Activated naive CD8-positive, alpha-beta T cell treated with anti-CD3 and anti-CD28 coated beads for 36 hours (primary cell): ENCODE measurements around the gene GPR152. TPM values are rescaled to one million over a fixed set of nuclear protein-coding genes. Genes with fewer than 3 reads are reported as not detected.
"Not testable (repeated sequence)": the region's sequence is repeated elsewhere in the genome, so short reads cannot be mapped to it uniquely, and the experiment has no call there.

Source experiments
- DNase-seq: peaks from one replicate; pipeline ENCODE4 v3.0.0; 2021
- H3K27ac Mint-ChIP-seq: one replicate; pipeline ENCODE4 v1.8.0; 2022; ENCODE audit warnings: mild to moderate bottlenecking, moderate library complexity, mixed read lengths
- H3K27me3 Mint-ChIP-seq: one replicate; pipeline ENCODE4 v1.8.0; 2022; ENCODE audit warnings: mild to moderate bottlenecking, mixed read lengths
- H3K36me3 Mint-ChIP-seq: one replicate; pipeline ENCODE4 v1.8.0; 2021; ENCODE audit warnings: mild to moderate bottlenecking, mixed read lengths
- H3K4me1 Mint-ChIP-seq: one replicate; pipeline ENCODE4 v1.8.0; 2021; ENCODE audit warnings: mixed read lengths
- H3K4me3 Mint-ChIP-seq: one replicate; pipeline ENCODE4 v1.8.0; 2022; ENCODE audit warnings: mild to moderate bottlenecking, moderate library complexity, mixed read lengths
- H3K9me3 Mint-ChIP-seq: one replicate; pipeline ENCODE4 v1.8.0; 2022; ENCODE audit warnings: mixed read lengths
- total RNA-seq, 2 experiments: library from RNA; stranded (reverse); gene quantifications; one replicate each; pipeline ENCODE4 v1.2.3, GENCODE V29; 2021

GPR152 gene
- total RNA-seq, 2 experiments from 2014 or later = not detected

GRCh38 chr11:67432655-67433349 lies 19.7 kb downstream of the GPR152 start:
- Mint-ChIP-seq H3K9me3 (no peaks in the 10 kb centered on the region), H3K4me3 (peak overlapping the region; percentile 32), H3K36me3 (peaks cover 29% of the 10 kb centered on the region), H3K27ac (peak overlapping the region; percentile 87), H3K4me1 (peaks cover 32% of the 10 kb centered on the region), H3K27me3 (peaks cover 3% of the 10 kb centered on the region)
- DNase-seq = no peak

DNA sequence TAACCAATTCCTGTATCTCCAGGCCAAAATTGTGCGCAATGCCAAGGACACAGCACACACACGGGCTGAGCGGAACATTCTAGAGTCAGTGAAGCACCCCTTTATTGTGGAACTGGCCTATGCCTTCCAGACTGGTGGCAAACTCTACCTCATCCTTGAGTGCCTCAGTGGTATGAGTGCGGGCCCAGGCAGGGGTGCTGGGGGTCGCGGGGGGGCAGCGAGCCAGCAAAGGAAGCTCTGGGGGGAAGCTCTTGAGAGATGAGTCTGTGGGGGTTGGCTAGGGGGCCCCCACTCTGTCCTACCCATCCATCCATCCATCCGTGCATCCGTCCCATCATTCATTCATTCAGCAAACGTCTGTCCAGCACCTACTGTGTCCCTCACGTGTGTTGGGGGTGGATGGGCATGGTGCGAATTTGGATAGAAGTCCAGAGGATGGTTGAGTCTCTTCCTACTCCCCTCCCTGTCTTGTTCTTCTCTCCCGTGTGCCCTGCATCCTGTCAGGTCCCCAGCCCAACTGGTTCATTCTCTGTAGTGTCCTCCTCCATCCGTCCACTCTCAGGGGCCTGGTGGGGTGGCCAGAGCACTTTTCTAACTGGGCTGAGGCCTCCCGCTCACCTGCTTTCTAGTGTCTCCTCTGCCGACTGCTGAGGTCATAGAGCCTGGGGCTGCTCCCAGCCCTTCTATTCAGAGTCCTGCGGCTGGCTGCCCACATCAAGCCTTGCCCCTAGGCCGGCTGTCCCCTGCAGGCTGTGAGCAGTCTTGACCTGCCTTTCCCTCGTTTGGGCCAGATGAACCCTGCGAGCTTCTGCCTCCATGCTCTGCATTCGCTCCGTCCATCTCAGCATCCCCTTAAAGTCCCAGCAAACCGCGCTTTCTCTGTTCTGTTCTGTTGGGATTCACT lies 20.9 kb downstream of the GPR152 start:
- no peak for DNase-seq
- no peaks in the 10 kb centered on the region for H3K9me3 Mint-ChIP-seq
- H3K27me3 Mint-ChIP-seq = peaks cover 3% of the 10 kb centered on the region
- H3K36me3 Mint-ChIP-seq = peaks cover 20% of the 10 kb centered on the region
- peaks cover 39% of the 10 kb centered on the region for H3K4me1 Mint-ChIP-seq
- H3K27ac Mint-ChIP-seq = peak overlapping the region; percentile 87
- H3K4me3 Mint-ChIP-seq = no peak overlapping the region

GRCh38 chr11:67429722-67430121 lies 22.8 kb downstream of the GPR152 start:
- Mint-ChIP-seq H3K4me1 (peaks cover 32% of the 10 kb centered on the region), H3K4me3 (peak overlapping the region; percentile 96), H3K27ac (no peak overlapping the region), H3K36me3 (peaks cover 9% of the 10 kb centered on the region), H3K9me3 (no peaks in the 10 kb centered on the region), H3K27me3 (peaks cover 3% of the 10 kb centered on the region)
- no peak for DNase-seq

DNA sequence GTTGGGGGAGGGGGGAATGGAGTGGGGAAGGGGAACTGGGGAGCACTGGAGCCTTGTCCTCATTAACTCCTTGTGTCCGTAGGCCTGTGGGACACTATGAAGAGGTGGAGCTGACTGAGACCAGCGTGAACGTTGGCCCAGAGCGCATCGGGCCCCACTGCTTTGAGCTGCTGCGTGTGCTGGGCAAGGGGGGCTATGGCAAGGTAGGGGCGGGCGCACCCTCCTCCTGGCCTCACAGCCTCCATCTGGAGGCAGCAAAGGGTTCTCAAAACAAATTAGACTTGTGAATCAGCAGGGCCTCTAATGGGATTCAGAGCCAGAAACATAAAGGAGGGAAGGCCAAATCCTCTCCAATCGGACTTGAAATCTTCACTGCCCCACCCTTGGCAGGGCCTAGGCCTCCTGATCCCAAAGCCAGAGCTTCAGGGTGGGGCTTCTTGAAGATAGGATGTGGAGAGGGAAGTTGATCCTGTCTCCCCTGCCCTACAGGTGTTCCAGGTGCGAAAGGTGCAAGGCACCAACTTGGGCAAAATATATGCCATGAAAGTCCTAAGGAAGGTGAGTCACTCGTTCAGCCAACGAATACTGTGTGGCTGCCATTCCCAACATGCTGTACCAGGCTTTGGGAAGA lies 23.4 kb downstream of the GPR152 start:
- Mint-ChIP-seq H3K27me3 (peaks cover 3% of the 10 kb centered on the region), H3K36me3 (peaks cover 9% of the 10 kb centered on the region), H3K4me1 (peaks cover 30% of the 10 kb centered on the region), H3K4me3 (peak overlapping the region; percentile 96), H3K27ac (peak overlapping the region; percentile 97), H3K9me3 (no peaks in the 10 kb centered on the region)
- DNase-seq = no peak

GRCh38 chr11:67428052-67429001 lies 24.2 kb downstream of the GPR152 start, which contains the start of gene RPS6KB2:
Gene RPS6KB2, plus strand, starts transcription at chr11:67428494. Its CDS starts 52 bp downstream, at chr11:67428546.
- Mint-ChIP-seq H3K27me3 (peaks cover 3% of the 10 kb centered on the region), H3K9me3 (no peaks in the 10 kb centered on the region), H3K27ac (peak within 1 kb of the TSS; percentile 97), H3K4me1 (peaks cover 26% of the 10 kb centered on the region), H3K4me3 (peak within 1 kb of the TSS; percentile 96), H3K36me3 (peaks cover 6% of the 10 kb centered on the region)
- peak; percentile 97 for DNase-seq

GRCh38 chr11:67427364-67427859 lies 25.1 kb downstream of the GPR152 start:
- not testable (repeated sequence) for DNase-seq, H3K27me3 Mint-ChIP-seq, H3K36me3 Mint-ChIP-seq, H3K9me3 Mint-ChIP-seq
- Mint-ChIP-seq H3K4me3 (peak overlapping the region; percentile 96), H3K27ac (peak overlapping the region; percentile 97), H3K4me1 (peaks cover 23% of the 10 kb centered on the region)

GRCh38 chr11:67423891-67424613 lies 28.5 kb downstream of the GPR152 start:
- peak overlapping the region; percentile 52 for H3K27ac Mint-ChIP-seq
- no peak overlapping the region for H3K4me3 Mint-ChIP-seq
- no peak for DNase-seq
- peaks cover 3% of the 10 kb centered on the region for H3K27me3 Mint-ChIP-seq
- H3K9me3 Mint-ChIP-seq = no peaks in the 10 kb centered on the region
- peaks cover 8% of the 10 kb centered on the region for H3K36me3 Mint-ChIP-seq
- peaks cover 25% of the 10 kb centered on the region for H3K4me1 Mint-ChIP-seq

DNA sequence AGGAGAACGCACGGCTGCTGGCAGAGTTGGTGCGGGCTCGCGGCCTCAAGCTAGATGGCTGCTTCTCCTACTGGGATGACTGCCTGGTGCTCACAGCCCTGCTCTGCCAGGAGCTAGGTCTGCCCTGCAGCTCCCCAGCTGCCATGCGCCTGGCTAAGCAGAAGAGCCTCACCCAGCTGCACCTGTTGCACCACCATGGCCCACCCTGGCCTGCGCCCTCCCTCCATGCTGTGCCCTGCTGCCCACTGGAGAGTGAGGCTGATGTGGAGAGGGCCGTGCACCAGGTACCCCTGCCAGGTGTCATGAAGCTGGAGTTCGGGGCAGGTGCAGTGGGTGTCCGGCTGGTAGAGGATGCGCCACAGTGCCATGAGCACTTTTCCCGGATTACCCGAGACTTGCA lies 29.1 kb downstream of the GPR152 start:
- no peak overlapping the region for H3K27ac Mint-ChIP-seq
- H3K9me3 Mint-ChIP-seq = no peaks in the 10 kb centered on the region
- peaks cover 28% of the 10 kb centered on the region for H3K4me1 Mint-ChIP-seq
- no peaks in the 10 kb centered on the region for H3K27me3 Mint-ChIP-seq
- DNase-seq = no peak
- peaks cover 5% of the 10 kb centered on the region for H3K36me3 Mint-ChIP-seq
- H3K4me3 Mint-ChIP-seq = no peak overlapping the region

- H3K9me3 Mint-ChIP-seq = no peaks in the 10 kb centered on the region
- H3K27ac Mint-ChIP-seq = no peak overlapping the region
- DNase-seq = no peak
- H3K27me3 Mint-ChIP-seq = no peaks in the 10 kb centered on the region
- peaks cover 5% of the 10 kb centered on the region for H3K36me3 Mint-ChIP-seq
- no peak overlapping the region for H3K4me3 Mint-ChIP-seq
- peaks cover 32% of the 10 kb centered on the region for H3K4me1 Mint-ChIP-seq
These were observed 29.6 kb downstream of the GPR152 start for GRCh38 chr11:67422891-67423290.

GRCh38 chr11:67421430-67422031 lies 31.0 kb downstream of the GPR152 start:
- no peaks in the 10 kb centered on the region for H3K27me3 Mint-ChIP-seq
- peak overlapping the region; percentile 76 for H3K27ac Mint-ChIP-seq
- peaks cover 7% of the 10 kb centered on the region for H3K36me3 Mint-ChIP-seq
- H3K4me1 Mint-ChIP-seq = peaks cover 36% of the 10 kb centered on the region
- H3K4me3 Mint-ChIP-seq = peak overlapping the region; percentile 78
- H3K9me3 Mint-ChIP-seq = no peaks in the 10 kb centered on the region
- no peak for DNase-seq

- H3K4me1 Mint-ChIP-seq = peaks cover 43% of the 10 kb centered on the region
- DNase-seq = peak; percentile 99
- H3K36me3 Mint-ChIP-seq = peaks cover 7% of the 10 kb centered on the region
- H3K27me3 Mint-ChIP-seq = no peaks in the 10 kb centered on the region
- H3K9me3 Mint-ChIP-seq = no peaks in the 10 kb centered on the region
- H3K4me3 Mint-ChIP-seq = peak overlapping the region; percentile 87
- peak overlapping the region; percentile 93 for H3K27ac Mint-ChIP-seq
These were observed 31.7 kb downstream of the GPR152 start for GRCh38 chr11:67420646-67421429.

GRCh38 chr11:67420147-67420645 lies 32.3 kb downstream of the GPR152 start:
- Mint-ChIP-seq H3K27me3 (no peaks in the 10 kb centered on the region), H3K4me1 (peaks cover 42% of the 10 kb centered on the region), H3K27ac (peak overlapping the region; percentile 93), H3K4me3 (peak overlapping the region; percentile 87), H3K9me3 (no peaks in the 10 kb centered on the region), H3K36me3 (peaks cover 5% of the 10 kb centered on the region)
- peak; percentile 17 for DNase-seq
